22Rv1 (cell line): Measurements from ENCODE around the gene VPS4A.

Experiments
- H3K27ac ChIP-seq: fragments of 450-650 bp; 2 replicates; pipeline ENCODE4 v1.5.1; 2017
- ZFX ChIP-seq: fragments of 450-650 bp; IDR thresholded peaks from 2 replicates; pipeline ENCODE4 v1.6.1; 2017; ENCODE audit warnings: antibody characterized with exemption, borderline replicate concordance
- TF ChIP-seq, protein P1 (sequence below): fragments of 450-650 bp; IDR thresholded peaks from 2 replicates; pipeline ENCODE4 v1.5.1; 2017; ENCODE audit warnings: mild to moderate bottlenecking

VPS4A gene

DNA sequence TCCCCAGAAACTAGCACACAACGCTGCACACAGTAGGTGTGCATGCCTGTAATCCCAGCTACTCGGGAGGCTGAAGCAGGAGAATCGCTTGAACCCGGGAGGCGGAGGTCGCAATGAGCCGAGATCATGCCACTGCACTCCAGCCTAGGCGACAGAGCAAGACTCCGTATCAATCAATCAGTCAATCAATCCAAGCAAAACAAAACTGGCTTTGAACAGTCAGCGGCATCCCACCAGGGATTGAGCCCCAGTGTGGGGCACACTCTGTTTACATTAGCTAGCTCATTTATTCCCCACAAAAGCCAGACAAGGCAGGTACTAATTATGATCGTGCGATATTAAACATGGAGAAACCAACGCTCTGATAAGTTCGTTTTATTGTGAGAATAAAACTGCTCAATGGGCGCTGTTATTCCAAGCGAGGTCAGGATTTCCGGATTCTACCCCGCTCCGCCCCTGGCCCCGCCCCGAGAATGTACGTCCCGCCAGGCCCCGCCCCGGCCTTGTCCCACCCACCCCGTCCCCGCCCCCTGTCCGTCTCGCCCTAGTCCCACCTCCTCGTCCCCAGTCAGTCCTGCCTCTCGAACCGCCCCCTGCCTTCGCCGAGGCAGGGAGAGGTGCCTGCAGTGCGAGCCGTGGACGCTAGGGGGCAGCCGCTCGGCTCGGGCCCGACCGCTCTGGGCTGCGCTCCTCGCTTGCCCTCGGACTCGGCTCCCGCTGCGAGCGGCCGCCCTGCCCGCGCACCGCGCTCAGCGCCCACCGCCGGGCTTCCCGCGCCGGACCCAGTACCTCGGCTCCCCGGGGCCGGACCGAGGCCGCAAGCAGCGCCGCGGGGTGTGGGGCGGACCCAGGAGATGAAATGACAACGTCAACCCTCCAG, at the start of gene VPS4A:
Gene VPS4A, plus strand, starts transcription at position 698 of the 880 bp plus-strand sequence. Its CDS starts 162 bp downstream, at position 860.
- no peak for TF ChIP-seq ZFX
- TF ChIP-seq, protein P1, sequence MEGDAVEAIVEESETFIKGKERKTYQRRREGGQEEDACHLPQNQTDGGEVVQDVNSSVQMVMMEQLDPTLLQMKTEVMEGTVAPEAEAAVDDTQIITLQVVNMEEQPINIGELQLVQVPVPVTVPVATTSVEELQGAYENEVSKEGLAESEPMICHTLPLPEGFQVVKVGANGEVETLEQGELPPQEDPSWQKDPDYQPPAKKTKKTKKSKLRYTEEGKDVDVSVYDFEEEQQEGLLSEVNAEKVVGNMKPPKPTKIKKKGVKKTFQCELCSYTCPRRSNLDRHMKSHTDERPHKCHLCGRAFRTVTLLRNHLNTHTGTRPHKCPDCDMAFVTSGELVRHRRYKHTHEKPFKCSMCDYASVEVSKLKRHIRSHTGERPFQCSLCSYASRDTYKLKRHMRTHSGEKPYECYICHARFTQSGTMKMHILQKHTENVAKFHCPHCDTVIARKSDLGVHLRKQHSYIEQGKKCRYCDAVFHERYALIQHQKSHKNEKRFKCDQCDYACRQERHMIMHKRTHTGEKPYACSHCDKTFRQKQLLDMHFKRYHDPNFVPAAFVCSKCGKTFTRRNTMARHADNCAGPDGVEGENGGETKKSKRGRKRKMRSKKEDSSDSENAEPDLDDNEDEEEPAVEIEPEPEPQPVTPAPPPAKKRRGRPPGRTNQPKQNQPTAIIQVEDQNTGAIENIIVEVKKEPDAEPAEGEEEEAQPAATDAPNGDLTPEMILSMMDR, result peak; percentile 93
- peak within 1 kb of the TSS; percentile 81 for H3K27ac ChIP-seq

DNA sequence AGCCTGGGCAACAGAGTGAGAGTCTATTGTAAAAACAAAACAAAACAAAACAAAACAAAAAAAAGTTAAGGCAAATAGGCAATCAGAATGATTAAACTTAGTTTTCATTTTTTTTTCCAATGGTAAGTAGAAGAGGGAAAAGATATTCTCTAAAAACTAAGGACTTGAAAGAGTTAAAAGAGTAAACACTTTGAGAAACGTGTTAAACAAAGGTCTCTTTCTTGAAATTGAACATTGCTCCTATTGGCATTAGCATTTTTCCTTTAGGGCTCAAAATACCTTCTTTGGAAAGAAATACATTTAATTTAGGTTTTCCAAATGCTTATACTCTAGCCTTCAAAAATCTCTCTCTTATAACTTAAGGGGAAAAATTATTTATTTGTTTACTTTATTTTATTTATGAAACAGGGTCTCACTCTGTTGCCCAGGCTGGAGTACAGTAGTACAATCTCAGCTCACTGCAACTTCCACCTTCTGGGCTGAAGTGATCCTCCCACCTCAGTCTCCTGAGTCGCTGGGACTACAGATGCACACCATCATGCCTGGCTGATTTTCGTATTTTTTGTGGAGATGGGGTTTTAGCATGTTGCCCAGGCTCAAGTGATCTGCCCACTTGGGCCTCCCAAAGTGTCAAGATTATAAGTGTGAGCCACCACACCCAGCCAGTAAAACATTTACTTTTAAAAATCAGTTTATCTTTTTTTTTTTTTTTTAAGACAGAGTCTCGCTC, 44.7 kb upstream of the VPS4A start:
- TF ChIP-seq, protein P1, result no peak
- no peak for TF ChIP-seq ZFX
- H3K27ac ChIP-seq, result no peak overlapping the region

DNA sequence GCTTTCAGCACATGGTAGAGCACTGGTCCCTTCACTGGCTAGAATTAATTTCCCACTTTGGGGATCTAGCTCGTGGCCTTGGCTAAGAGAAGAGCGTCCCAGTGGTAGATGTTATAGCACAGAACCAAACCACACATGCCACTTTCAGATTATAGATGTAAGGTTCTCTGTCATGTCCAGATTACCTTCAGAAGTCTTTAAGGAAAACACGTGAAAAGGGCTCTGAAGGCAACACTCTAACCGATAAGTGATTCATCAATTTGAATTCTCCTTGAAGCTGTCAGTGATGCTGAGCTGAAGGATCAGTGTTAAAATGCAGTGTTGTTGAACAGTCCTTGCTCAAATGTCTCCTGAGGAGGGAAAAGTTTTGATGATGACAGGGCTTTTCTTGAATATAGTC, 43.5 kb upstream of the VPS4A start:
- TF ChIP-seq, protein P1, result no peak
- no peak for TF ChIP-seq ZFX
- H3K27ac ChIP-seq, result no peak overlapping the region

GRCh38 chr16:69270395-69270794, 40.8 kb upstream of the VPS4A start:
- no peak for TF ChIP-seq ZFX
- TF ChIP-seq, protein P1, result no peak
- no peak overlapping the region for H3K27ac ChIP-seq

GRCh38 chr16:69270831-69271230, 40.3 kb upstream of the VPS4A start:
- H3K27ac ChIP-seq, result no peak overlapping the region
- TF ChIP-seq ZFX, result no peak
- TF ChIP-seq, protein P1, result no peak

DNA sequence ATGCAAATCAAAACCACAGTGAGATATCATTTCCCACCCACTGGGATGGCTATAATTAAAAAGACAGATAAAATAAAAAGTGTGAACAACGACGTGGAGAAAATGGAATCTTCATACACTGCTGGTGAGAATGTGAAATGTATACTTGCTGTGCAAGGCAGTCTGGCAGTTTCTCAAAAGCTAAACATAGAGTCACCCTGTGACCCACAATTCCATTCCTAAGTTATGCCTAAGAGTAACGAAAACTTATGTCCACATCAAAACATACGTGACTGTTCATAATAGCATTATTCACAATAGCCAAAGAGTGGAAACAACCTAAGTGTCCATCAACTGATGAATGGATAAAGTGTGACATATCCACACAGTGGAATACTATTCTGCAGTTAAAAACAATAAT, 38.1 kb upstream of the VPS4A start:
- no peak overlapping the region for H3K27ac ChIP-seq
- no peak for TF ChIP-seq ZFX
- TF ChIP-seq, protein P1, result no peak
